Duodenal mucosa (tissue), 2 donors: ENCODE data around the gene PTPN9.
"Not testable (repeated sequence)": the region's sequence is repeated elsewhere in the genome, so short reads cannot be mapped to it uniquely, and the experiment has no call there.

Experiments used
- H3K27ac ChIP-seq: one replicate; pipeline ENCODE4 v1.7.0; 2013; ENCODE audit warnings: low read depth, low read length
- H3K27me3 ChIP-seq, 2 donors: one replicate each; pipeline ENCODE4 v1.7.0; 2013; ENCODE audit warnings: low read length in 2 of 2, control low read depth in 1 of 2; ENCODE audit not compliant: insufficient read depth in 2 of 2, control insufficient read depth in 1 of 2
- H3K36me3 ChIP-seq, 2 donors: one replicate each; pipeline ENCODE4 v1.7.0; 2013; ENCODE audit warnings: low read length in 2 of 2, control low read depth in 1 of 2; ENCODE audit not compliant: insufficient read depth in 2 of 2, control insufficient read depth in 1 of 2
- H3K4me1 ChIP-seq, 2 donors: one replicate each; pipeline ENCODE4 v1.7.0; 2013; ENCODE audit warnings: low read length in 2 of 2, control low read depth in 1 of 2; ENCODE audit not compliant: insufficient read depth in 2 of 2, control insufficient read depth in 1 of 2
- H3K4me3 ChIP-seq, 2 donors: one replicate each; pipeline ENCODE4 v1.7.0; 2013; ENCODE audit warnings: low read length in 2 of 2, low read depth in 1 of 2
- H3K9ac ChIP-seq, 2 donors: one replicate each; pipeline ENCODE4 v1.7.0; 2013; ENCODE audit warnings: low read length in 2 of 2, low read depth in 1 of 2
- H3K9me3 ChIP-seq, 2 donors: one replicate each; pipeline ENCODE4 v1.7.0; 2013; ENCODE audit warnings: low read length in 2 of 2, control low read depth in 1 of 2; ENCODE audit not compliant: control insufficient read depth in 1 of 2

PTPN9 gene

DNA sequence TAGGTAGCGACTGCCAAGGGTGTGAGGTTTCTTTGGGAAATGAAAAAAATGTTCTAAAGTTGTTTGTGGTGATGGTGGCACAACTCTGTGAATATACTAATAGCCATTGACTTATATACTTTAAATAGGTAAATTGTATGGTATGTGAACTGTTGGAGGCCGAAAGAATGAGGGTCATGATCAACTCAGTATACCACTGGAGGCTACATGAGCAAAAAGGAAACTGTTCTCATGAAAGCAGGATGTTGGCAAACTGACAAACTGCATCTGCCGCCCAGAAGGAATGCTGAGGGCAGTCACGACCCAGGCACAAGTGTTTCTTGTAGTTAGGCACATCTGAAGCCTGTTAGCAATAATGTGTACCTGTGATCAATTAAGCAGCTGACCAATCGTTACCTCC, 95.6 kb downstream of the PTPN9 start:
- H3K4me3 ChIP-seq, H3K9me3 ChIP-seq, H3K27me3 ChIP-seq, H3K4me1 ChIP-seq, H3K27ac ChIP-seq, H3K9ac ChIP-seq: not testable (repeated sequence)
- H3K36me3 ChIP-seq, result peaks cover 7 to 26% of the 10 kb centered on the region in 2 donors

DNA sequence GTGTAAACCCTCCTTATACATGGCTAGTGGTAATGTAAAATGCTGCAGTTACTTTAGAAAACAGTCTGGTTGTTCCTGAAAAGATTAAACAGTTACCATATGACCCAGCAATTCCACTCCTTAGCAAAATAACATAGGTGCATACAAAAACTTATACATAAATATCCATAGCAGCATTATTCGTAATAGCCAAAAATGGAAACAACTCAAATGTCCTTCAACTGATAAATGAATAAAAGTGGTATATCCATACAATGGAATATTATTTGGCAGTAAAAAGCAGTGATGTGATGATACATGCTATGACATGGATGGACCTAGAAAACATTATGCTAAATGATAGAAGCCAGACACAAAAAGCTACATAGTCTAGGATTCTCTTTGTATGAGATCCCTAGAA, 96.0 kb downstream of the PTPN9 start:
- H3K27me3 ChIP-seq, result no peaks in the 10 kb centered on the region
- H3K27ac ChIP-seq, result no peak overlapping the region
- peaks cover 7 to 30% of the 10 kb centered on the region in 2 donors for H3K36me3 ChIP-seq
- no peak overlapping the region for H3K4me3 ChIP-seq
- no peak overlapping the region for H3K9ac ChIP-seq
- H3K9me3 ChIP-seq, result no peaks in the 10 kb centered on the region
- H3K4me1 ChIP-seq, result no peaks in the 10 kb centered on the region

- not testable (repeated sequence) for H3K4me3 ChIP-seq, H3K27ac ChIP-seq, H3K27me3 ChIP-seq, H3K9ac ChIP-seq, H3K4me1 ChIP-seq, H3K9me3 ChIP-seq
- H3K36me3 ChIP-seq, result peaks cover 7 to 32% of the 10 kb centered on the region in 2 donors
Observed at GRCh38 chr15:75480463-75480862, 98.7 kb downstream of the PTPN9 start.

- no peak overlapping the region for H3K9ac ChIP-seq
- H3K27me3 ChIP-seq, result no peaks in the 10 kb centered on the region
- H3K9me3 ChIP-seq, result no peaks in the 10 kb centered on the region
- H3K4me1 ChIP-seq, result no peaks in the 10 kb centered on the region
- H3K27ac ChIP-seq, result no peak overlapping the region
- peaks cover 12 to 37% of the 10 kb centered on the region in 2 donors for H3K36me3 ChIP-seq
- H3K4me3 ChIP-seq, result no peak overlapping the region
Observed at GRCh38 chr15:75479670-75480069, 99.4 kb downstream of the PTPN9 start.

- H3K36me3 ChIP-seq, result peaks cover 15 to 51% of the 10 kb centered on the region in 2 donors
- H3K27me3 ChIP-seq, H3K4me1 ChIP-seq, H3K9ac ChIP-seq, H3K9me3 ChIP-seq, H3K27ac ChIP-seq, H3K4me3 ChIP-seq: not testable (repeated sequence)
Observed at GRCh38 chr15:75477094-75477493, 102.0 kb downstream of the PTPN9 start.

- Histone ChIP-seq H3K36me3 (peaks cover 42 to 75% of the 10 kb centered on the region in 2 donors), H3K9ac (no peak overlapping the region), H3K9me3 (no peaks in the 10 kb centered on the region), H3K27ac (no peak overlapping the region), H3K4me1 (peaks cover 2 to 6% of the 10 kb centered on the region in 2 donors), H3K27me3 (no peaks in the 10 kb centered on the region), H3K4me3 (no peak overlapping the region)
Observed at GRCh38 chr15:75468913-75469598, 110.1 kb downstream of the PTPN9 start.

- Histone ChIP-seq H3K4me1 (peaks cover 12 to 18% of the 10 kb centered on the region in 2 donors), H3K9me3 (no peaks in the 10 kb centered on the region), H3K4me3 (no peak overlapping the region), H3K9ac (no peak overlapping the region), H3K36me3 (peaks cover 4 to 9% of the 10 kb centered on the region in 2 donors), H3K27ac (no peak overlapping the region), H3K27me3 (no peaks in the 10 kb centered on the region)
Observed at GRCh38 chr15:75460646-75461045, 118.5 kb downstream of the PTPN9 start.

DNA sequence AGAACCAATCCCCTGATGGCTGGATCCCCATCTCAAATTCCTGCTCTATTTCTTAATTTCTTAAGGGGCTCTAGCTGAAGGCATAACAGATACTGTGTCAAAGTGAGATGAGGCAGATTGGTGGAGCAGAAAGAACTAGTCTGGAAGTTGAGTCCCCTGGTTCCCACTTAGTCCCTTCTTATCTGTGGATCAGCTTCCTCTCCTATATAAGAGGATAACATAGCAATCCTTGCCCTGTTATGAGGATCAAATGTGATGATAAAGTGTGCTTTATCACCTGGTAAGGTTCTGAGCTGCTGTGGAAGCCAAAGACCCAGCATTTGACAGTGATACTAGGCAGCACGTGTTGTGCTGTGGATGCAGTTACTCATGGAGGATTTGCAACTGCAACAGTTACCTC, 119.5 kb downstream of the PTPN9 start:
- H3K4me1 ChIP-seq, result peaks cover 12 to 18% of the 10 kb centered on the region in 2 donors
- H3K9me3 ChIP-seq, result no peaks in the 10 kb centered on the region
- no peak overlapping the region for H3K27ac ChIP-seq
- no peak overlapping the region for H3K4me3 ChIP-seq
- H3K27me3 ChIP-seq, result no peaks in the 10 kb centered on the region
- H3K9ac ChIP-seq, result no peak overlapping the region
- peaks cover 3 to 4% of the 10 kb centered on the region in 2 donors for H3K36me3 ChIP-seq

DNA sequence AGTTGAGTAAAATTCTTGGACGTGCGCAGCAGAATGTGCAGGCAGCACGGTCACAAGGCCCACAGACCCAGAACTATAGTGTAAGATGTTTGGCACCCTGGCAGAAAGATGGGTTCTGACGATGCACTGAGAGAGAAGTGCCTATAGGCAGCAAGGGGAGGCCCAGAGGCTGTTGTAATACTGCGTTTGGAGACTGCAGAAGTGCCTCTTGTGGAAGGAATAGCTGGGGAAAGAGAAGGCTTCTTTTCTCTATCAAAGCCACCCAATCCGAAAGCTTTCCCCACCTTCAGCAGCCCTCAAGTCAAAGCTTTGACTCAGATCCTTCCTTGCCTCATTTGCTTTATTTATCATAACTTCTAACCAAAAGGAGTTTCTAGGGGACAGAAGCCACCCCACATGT, 122.4 kb downstream of the PTPN9 start:
- Histone ChIP-seq H3K27ac (no peak overlapping the region), H3K36me3 (no peaks in the 10 kb centered on the region), H3K9me3 (no peaks in the 10 kb centered on the region), H3K4me3 (peak overlapping the region; percentile 80 to 85), H3K27me3 (no peaks in the 10 kb centered on the region), H3K4me1 (peaks cover 10 to 30% of the 10 kb centered on the region in 2 donors), H3K9ac (peak overlapping the region in 1 of 2 donors; percentile 73)

DNA sequence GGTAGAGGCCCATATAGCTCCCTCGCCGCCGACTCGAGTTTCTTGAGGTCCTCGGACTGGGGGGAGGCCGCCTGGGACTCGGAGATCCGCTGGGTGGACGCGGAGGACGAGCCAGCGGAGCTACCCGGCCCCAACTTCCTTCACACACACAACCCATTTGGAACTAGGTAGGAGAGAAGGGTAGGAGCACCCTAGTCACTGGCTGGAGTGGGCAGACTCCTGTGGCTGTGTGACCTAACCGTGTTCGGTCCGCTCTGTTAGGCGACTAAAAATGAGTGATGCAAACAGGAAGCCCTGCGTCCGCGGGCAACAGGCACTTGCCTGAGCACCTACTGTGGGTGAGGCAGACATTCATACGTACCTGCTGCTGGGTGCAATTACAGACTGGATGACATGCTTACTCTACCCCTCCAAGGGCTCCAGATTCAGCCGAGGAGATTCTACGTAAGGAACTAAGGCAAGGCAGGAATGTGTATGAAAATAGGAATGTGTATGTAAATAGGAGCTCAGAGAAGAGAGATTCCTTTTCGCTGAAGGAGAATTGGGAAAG, 123.1 kb downstream of the PTPN9 start:
- H3K36me3 ChIP-seq, result no peaks in the 10 kb centered on the region
- H3K4me3 ChIP-seq, result peak overlapping the region; percentile 80 to 85

More for the DNA sequence above, 123.1 kb downstream of the PTPN9 start:
- Histone ChIP-seq H3K9me3 (no peaks in the 10 kb centered on the region), H3K27ac (peak overlapping the region; percentile 63), H3K27me3 (no peaks in the 10 kb centered on the region), H3K9ac (peak overlapping the region; percentile 73 to 79), H3K4me1 (peaks cover 8 to 30% of the 10 kb centered on the region in 2 donors)
